HepG2 (cell line): ENCODE data around the gene TWIST2. TPM values are rescaled to one million over a fixed set of nuclear protein-coding genes. Genes with fewer than 3 reads are reported as not detected.

Source experiments
- ATAC-seq: fragments of 200-7000 bp; cut with Tn5 transposase; 3 replicates; pipeline ENCODE4 v1.9.1; 2020; ENCODE audit warnings: mild to moderate bottlenecking, moderate library complexity
- BruUV-seq: library from RNA; stranded (reverse); fragments of 400-500 nt; replicated peaks from 2 replicates; lab custom pipeline; 2021; lab: Mats Ljungman, UMichigan
- CTCF ChIA-PET: fragments of 300-600 bp; formaldehyde crosslinking; extraction: SDS; loops from one replicate; lab custom pipeline; 2021; ENCODE audit warnings: low total read pairs, inconsistent platforms, low intra/inter-chr PET ratio; lab: Yijun Ruan, JAX
- POLR2A ChIA-PET: fragments of 350-600 bp; sonication (Branson Sonifier 250); formaldehyde crosslinking; loops from one replicate; lab custom pipeline; 2020; ENCODE audit warnings: antibody characterized with exemption, inconsistent platforms; lab: Yijun Ruan, JAX
- DNase-seq: peaks from one replicate; pipeline ENCODE4 v3.0.0-alpha.2; 2015; ENCODE audit warnings: low spot score
- FAIRE-seq: peaks from 3 replicates; lab custom pipeline; 2011; peaks lifted over from hg19 to GRCh38; lab: Jason Lieb, UNC
- H2AFZ ChIP-seq: one replicate; pipeline ENCODE4 v1.6.1; 2011; ENCODE audit warnings: low read length, inconsistent platforms
- H3K27ac ChIP-seq: fragments of 300-600 bp; 3 replicates; pipeline ENCODE4 v1.8.0; 2011; ENCODE audit warnings: mixed run types, mild to moderate bottlenecking, mixed read lengths, low read length, inconsistent platforms; ENCODE audit not compliant: insufficient read depth; ENCODE audit errors: extremely low read length
- H3K27me3 ChIP-seq, 2 experiments: fragments of 200-600 bp in 1 of 2; 2 replicates in 1 of 2; 3 replicates in 1 of 2; pipeline versions ENCODE4 v1.6.0 to v1.8.0; 2011; ENCODE audit warnings: low read length in 2 of 2, mild to moderate bottlenecking in 2 of 2, moderate library complexity in 2 of 2, inconsistent platforms in 1 of 2; ENCODE audit not compliant: insufficient read depth in 2 of 2, control insufficient read depth in 1 of 2
- H3K36me3 ChIP-seq, 2 experiments: fragments of 200-600 bp in 1 of 2; replicated peaks in 1 of 2; 2 replicates in 1 of 2; 3 replicates in 1 of 2; pipeline versions ENCODE4 v1.5.1 to v1.8.0; 2011; ENCODE audit warnings: low read length in 2 of 2, inconsistent platforms in 1 of 2; ENCODE audit not compliant: insufficient read depth in 2 of 2, control insufficient read depth in 1 of 2
- H3K4me1 ChIP-seq: 2 replicates; pipeline ENCODE4 v1.5.1; 2012; ENCODE audit warnings: low read length, inconsistent platforms; ENCODE audit not compliant: insufficient read depth
- H3K4me2 ChIP-seq: 2 replicates; pipeline ENCODE4 v1.6.0; 2011; ENCODE audit warnings: low read depth, low read length, inconsistent platforms
- H3K4me3 ChIP-seq, 3 experiments: fragments of 200-600 bp in 1 of 3; sonication (generic), shearing (Covaris generic) in 1 of 3; replicated peaks in 1 of 3; 2 replicates each; pipeline ENCODE4 v1.5.1; 2011 to 2016; ENCODE audit warnings: low read length in 3 of 3, inconsistent platforms in 2 of 3, low read depth in 2 of 3, mild to moderate bottlenecking in 2 of 3, control low read depth in 1 of 3, mixed read lengths in 1 of 3; ENCODE audit not compliant: insufficient read depth in 1 of 3
- H3K79me2 ChIP-seq: one replicate; pipeline ENCODE4 v1.6.1; 2011; ENCODE audit warnings: low read length, inconsistent platforms; ENCODE audit not compliant: insufficient read depth
- H3K9ac ChIP-seq: 2 replicates; pipeline ENCODE4 v1.6.0; 2011; ENCODE audit warnings: mild to moderate bottlenecking, low read depth, low read length, inconsistent platforms; ENCODE audit not compliant: insufficient read depth
- H3K9me3 ChIP-seq: 2 replicates; pipeline ENCODE4 v1.5.1; 2012; ENCODE audit warnings: mild to moderate bottlenecking, low read length
- H4K20me1 ChIP-seq: 2 replicates; pipeline ENCODE4 v1.6.0; 2011; ENCODE audit warnings: inconsistent platforms, mild to moderate bottlenecking, low read length, moderate library complexity; ENCODE audit not compliant: insufficient read depth
- E2F1 ChIP-seq: sonication (generic); formaldehyde crosslinking; IDR thresholded peaks from 2 replicates; pipeline ENCODE4 v1.5.0; 2020; ENCODE audit warnings: missing genetic modification reagents
- KAT2B ChIP-seq: fragments of 150-350 bp; IDR thresholded peaks from 2 replicates; pipeline ENCODE4 v1.6.1; 2014; ENCODE audit warnings: low read depth, low read length, borderline replicate concordance
- PHF8 ChIP-seq: sonication (generic); formaldehyde crosslinking; IDR thresholded peaks from 2 replicates; pipeline ENCODE4 v1.5.0; 2020; ENCODE audit warnings: missing genetic modification reagents
- PTBP1 ChIP-seq: fragments of 200-400 bp; formaldehyde crosslinking; IDR thresholded peaks from 2 replicates; pipeline ENCODE4 v1.6.1; 2018; ENCODE audit warnings: low read length, low read depth; ENCODE audit not compliant: poor library complexity, severe bottlenecking
- SOX13 ChIP-seq, 3 experiments: fragments of 450-650 bp in 1 of 3; sonication (generic) in 1 of 3; formaldehyde crosslinking in 1 of 3; IDR thresholded peaks in 2 of 3; conservative IDR thresholded peaks in 1 of 3; 2 replicates each; pipeline versions ENCODE4 v1.5.0 to v1.6.1; 2016 to 2020; ENCODE audit warnings: antibody characterized with exemption in 1 of 3, mild to moderate bottlenecking in 1 of 3, missing compliant biosample characterization in 1 of 3, missing genetic modification reagents in 1 of 3, moderate library complexity in 1 of 3
- SSRP1 ChIP-seq: IDR thresholded peaks from 2 replicates; pipeline ENCODE4 v1.6.1; 2016; ENCODE audit warnings: control low read depth
- STAG1 ChIP-seq: sonication (generic); formaldehyde crosslinking; IDR thresholded peaks from 2 replicates; pipeline ENCODE4 v1.4.0; 2020; ENCODE audit warnings: missing genetic modification reagents
- ZNF563 ChIP-seq: sonication (generic); formaldehyde crosslinking; IDR thresholded peaks from 2 replicates; pipeline ENCODE4 v1.8.0; 2022; ENCODE audit warnings: mild to moderate bottlenecking, moderate library complexity, missing genetic modification reagents
- ZNF710 ChIP-seq: sonication (generic); formaldehyde crosslinking; IDR thresholded peaks from 2 replicates; pipeline ENCODE4 v1.5.0; 2020; ENCODE audit warnings: mild to moderate bottlenecking, missing genetic modification reagents, borderline replicate concordance
- ZNF724P ChIP-seq: sonication (generic); formaldehyde crosslinking; IDR thresholded peaks from 2 replicates; pipeline ENCODE4 v1.8.0; 2022; ENCODE audit warnings: missing genetic modification reagents, borderline replicate concordance
- ZNF775 ChIP-seq: sonication (generic); formaldehyde crosslinking; IDR thresholded peaks from 2 replicates; pipeline ENCODE4 v1.4.0; 2020; ENCODE audit warnings: missing genetic modification reagents, mild to moderate bottlenecking, moderate library complexity, borderline replicate concordance
- ZSCAN30 ChIP-seq: sonication (generic); formaldehyde crosslinking; IDR thresholded peaks from 2 replicates; pipeline ENCODE4 v1.5.0; 2020; ENCODE audit warnings: mild to moderate bottlenecking, missing genetic modification reagents
- WGBS: methylation state at CpG from one replicate; pipeline ENCODE4 v1.1.6; 2017; ENCODE audit warnings: low lambda C conversion rate; 5-methylcytosine and 5-hydroxymethylcytosine counted together
- in situ Hi-C: cut with HindIII; loops from 2 replicates; pipeline ENCODE4 v1.10.0; 2017; ENCODE audit warnings: low pct_unique_long_range_greater_than_20kb; ENCODE audit not compliant: extremely low pct_ligation_motif_present
- intact Hi-C: fragments of 100-400 bp; cut with micrococcal nuclease; formaldehyde crosslinking; loops from one replicate; pipeline ENCODE4 v1.10.0; 2022; ENCODE audit not compliant: unreplicated experiment
- polyA plus RNA-seq, 8 experiments: library from polyadenylated mRNA; depleted of rRNA in 3 of 8; stranded (reverse) in 7 of 8; unstranded in 1 of 8; fragments of >200 nt; fragmentation: Illumina TruSeq in 4 of 8; extraction: Trizol in 4 of 8; gene quantifications; 2 replicates each; pipeline versions ENCODE4 v1.2.1 to v1.2.3, GENCODE V29; 2011 to 2016; ENCODE audit warnings: low read depth in 4 of 8, missing spikeins in 1 of 8, mixed read lengths in 1 of 8; ENCODE audit not compliant: insufficient read depth in 1 of 8
- total RNA-seq, 5 experiments: library from RNA; depleted of rRNA; stranded (reverse); fragments of >200 nt; fragmentation: Illumina TruSeq; extraction: Trizol; gene quantifications; 2 replicates each; pipeline ENCODE4 v1.2.3, GENCODE V29; 2016; ENCODE audit warnings: low read depth in 1 of 5

The TWIST2 gene
- total and polyA plus RNA-seq, 2 of the 13 experiments (the other 11 are each of a cell fraction or from before 2014, with no cell fraction given) = 0.08 to 0.11 TPM

GRCh38 chr2:238915596-238915995 is 67.7 kb downstream of the TWIST2 start:
- DNase-seq (no peak), FAIRE-seq (no peak), ATAC-seq (no peak)
- TF ChIP-seq E2F1 (no peak), SOX13 (IDR thresholded peaks at IDR 0.05) (no peak), SOX13 (CRISPR knock-in tag; conservative IDR thresholded peaks at IDR 0.05 in 1 of 2, IDR thresholded peaks at IDR 0.05 in 1 of 2) (no peak), ZSCAN30 (no peak)
- WGBS = 9% methylated on average over 5 of the region's 5 CpGs
- ChIA-PET CTCF (no interaction called here), POLR2A (no interaction called here)
- Histone ChIP-seq H2AFZ (no peak overlapping the region), H3K4me2 (no peak overlapping the region), H3K79me2 (no peaks in the 10 kb centered on the region), H3K27me3 (peaks cover 8 to 62% of the 10 kb centered on the region in 2 experiments), H3K27ac (no peak overlapping the region), H3K9me3 (no peaks in the 10 kb centered on the region), H3K4me3 (no peak overlapping the region), H3K36me3 (no peaks in the 10 kb centered on the region), H4K20me1 (no peaks in the 10 kb centered on the region; the same call in 1 of the 2 replicates), H3K9ac (no peak overlapping the region), H3K4me1 (no peaks in the 10 kb centered on the region)
- no TSS peak for BruUV-seq
- in situ Hi-C loops (no loop called here), intact Hi-C loops (no loop called here)

- TF ChIP-seq KAT2B (no peak), ZNF724P (CRISPR knock-in tag) (no peak), ZNF563 (CRISPR knock-in tag) (no peak), PTBP1 (no peak), SSRP1 (no peak), PHF8 (CRISPR knock-in tag) (no peak), ZNF710 (CRISPR knock-in tag) (no peak), ZNF775 (CRISPR knock-in tag) (no peak), STAG1 (CRISPR knock-in tag) (no peak)
- TF ChIP-seq, all 625 proteins: peak for 0
- ChIA-PET CTCF (no interaction called here), POLR2A (no interaction called here)
- 33% methylated on average over 16 of the region's 16 CpGs for WGBS
- H3K79me2 ChIP-seq = no peaks in the 10 kb centered on the region
- no peaks in the 10 kb centered on the region for H4K20me1 ChIP-seq
- no peak overlapping the region for H2AFZ ChIP-seq
- H3K27ac ChIP-seq = no peak overlapping the region
- no peaks in the 10 kb centered on the region for H3K36me3 ChIP-seq
- no TSS peak for BruUV-seq
- no peaks in the 10 kb centered on the region for H3K9me3 ChIP-seq
- H3K4me3 ChIP-seq = no peak overlapping the region
- ATAC-seq (no peak), FAIRE-seq (no peak), DNase-seq (no peak)
- H3K27me3 ChIP-seq = peaks cover 9 to 69% of the 10 kb centered on the region in 2 experiments
- in situ Hi-C loops (no loop called here), intact Hi-C loops (no loop called here)
- H3K4me2 ChIP-seq = no peak overlapping the region
- no peak overlapping the region for H3K9ac ChIP-seq
- no peaks in the 10 kb centered on the region for H3K4me1 ChIP-seq
These were observed 68.4 kb downstream of the TWIST2 start for GRCh38 chr2:238916176-238916874.
